Stimulated activated CD4-positive, alpha-beta T cell treated with anti-CD3 and anti-CD28 coated beads, Interleukin-15, amount 100 ng/mL, for 1 hour (primary cell): ENCODE data around the gene NOTO.

Experiments
- DNase-seq, 2 donors: peaks; one replicate each; pipeline ENCODE4 v3.0.0-alpha.2; 2020; ENCODE audit warnings: low read depth in 1 of 2, low spot score in 1 of 2

The NOTO gene

GRCh38 chr2:73233932-73234832, 31.8 kb downstream of the NOTO start, which contains the start of gene CCT7:
TSS of gene CCT7 (plus strand) at chr2:73234308. CDS start at chr2:73234379, 71 bp downstream.
- peak; percentile 67 to 71 for DNase-seq

GRCh38 chr2:73235315-73236028, 33.1 kb downstream of the NOTO start:
- DNase-seq = no peak

- DNase-seq = no peak
These were observed 34.8 kb downstream of the NOTO start for GRCh38 chr2:73237168-73237567.

- no peak for DNase-seq
These were observed 35.8 kb downstream of the NOTO start for GRCh38 chr2:73238149-73238548.

- no peak for DNase-seq
These were observed 36.6 kb downstream of the NOTO start for GRCh38 chr2:73238976-73239375.

GRCh38 chr2:73239776-73240175, 37.4 kb downstream of the NOTO start:
- no peak for DNase-seq

GRCh38 chr2:73243884-73244570, 41.7 kb downstream of the NOTO start:
- DNase-seq = no peak

- DNase-seq = no peak
These were observed 42.2 kb downstream of the NOTO start for GRCh38 chr2:73244580-73244979.

GRCh38 chr2:73246850-73247249, 44.5 kb downstream of the NOTO start:
- DNase-seq = no peak

- DNase-seq = no peak
These were observed 47.3 kb downstream of the NOTO start for GRCh38 chr2:73249636-73250035.

GRCh38 chr2:73250872-73251846, 48.8 kb downstream of the NOTO start:
- no peak for DNase-seq

GRCh38 chr2:73252238-73253027, 50.1 kb downstream of the NOTO start:
- DNase-seq = no peak

- no peak for DNase-seq
These were observed 51.0 kb downstream of the NOTO start for GRCh38 chr2:73253400-73253799.

GRCh38 chr2:73253901-73254300, 51.5 kb downstream of the NOTO start:
- DNase-seq = no peak

GRCh38 chr2:73254343-73255006, 52.1 kb downstream of the NOTO start:
- DNase-seq = no peak

- DNase-seq = no peak
These were observed 52.8 kb downstream of the NOTO start for GRCh38 chr2:73255007-73255644.

GRCh38 chr2:73255907-73256617, 53.7 kb downstream of the NOTO start:
- no peak for DNase-seq

GRCh38 chr2:73256618-73256922, 54.2 kb downstream of the NOTO start:
- no peak for DNase-seq
